GM21786 (cell line): Measurements from ENCODE around the gene PLEKHG5.
"Not testable (repeated sequence)": the region's sequence is repeated elsewhere in the genome, so short reads cannot be mapped to it uniquely, and the experiment has no call there.

Source experiments
- ATAC-seq: cut with Tn5 transposase; IDR thresholded peaks from one replicate; pipeline ENCODE4 v1.9.1; 2021; ENCODE audit not compliant: unreplicated experiment

Gene PLEKHG5

DNA sequence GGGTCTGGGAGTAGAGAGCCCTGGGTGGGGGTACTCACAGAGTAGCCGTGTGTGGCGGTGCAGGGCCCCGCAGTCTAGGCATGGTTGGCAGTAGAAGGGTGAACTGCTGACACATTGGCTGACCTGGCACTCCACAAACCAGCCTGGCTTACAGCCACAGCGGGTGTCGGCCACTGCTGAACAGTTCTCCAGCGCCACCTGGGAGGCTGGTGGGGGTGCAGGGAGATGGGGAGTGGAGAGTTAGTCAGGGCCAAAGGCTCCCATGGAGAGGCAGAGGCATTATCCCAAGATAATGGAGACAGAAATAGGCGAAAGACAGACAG lies 27.0 kb downstream of the PLEKHG5 start:
- no peak for ATAC-seq

DNA sequence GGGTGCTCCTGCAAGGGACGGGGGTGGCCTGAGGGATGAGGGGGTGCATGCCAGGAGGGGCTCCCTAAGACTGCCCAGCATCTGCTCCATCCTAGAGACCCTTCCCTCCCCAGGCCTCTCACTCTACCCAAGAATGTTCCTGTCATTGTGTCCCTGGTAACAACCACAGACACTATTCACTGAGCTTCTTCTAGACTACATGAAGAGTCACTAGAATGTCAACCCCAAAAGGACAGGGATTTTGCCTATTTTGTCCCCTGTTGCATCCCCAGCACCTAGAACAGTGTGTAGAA lies 28.4 kb downstream of the PLEKHG5 start:
- no peak for ATAC-seq

DNA sequence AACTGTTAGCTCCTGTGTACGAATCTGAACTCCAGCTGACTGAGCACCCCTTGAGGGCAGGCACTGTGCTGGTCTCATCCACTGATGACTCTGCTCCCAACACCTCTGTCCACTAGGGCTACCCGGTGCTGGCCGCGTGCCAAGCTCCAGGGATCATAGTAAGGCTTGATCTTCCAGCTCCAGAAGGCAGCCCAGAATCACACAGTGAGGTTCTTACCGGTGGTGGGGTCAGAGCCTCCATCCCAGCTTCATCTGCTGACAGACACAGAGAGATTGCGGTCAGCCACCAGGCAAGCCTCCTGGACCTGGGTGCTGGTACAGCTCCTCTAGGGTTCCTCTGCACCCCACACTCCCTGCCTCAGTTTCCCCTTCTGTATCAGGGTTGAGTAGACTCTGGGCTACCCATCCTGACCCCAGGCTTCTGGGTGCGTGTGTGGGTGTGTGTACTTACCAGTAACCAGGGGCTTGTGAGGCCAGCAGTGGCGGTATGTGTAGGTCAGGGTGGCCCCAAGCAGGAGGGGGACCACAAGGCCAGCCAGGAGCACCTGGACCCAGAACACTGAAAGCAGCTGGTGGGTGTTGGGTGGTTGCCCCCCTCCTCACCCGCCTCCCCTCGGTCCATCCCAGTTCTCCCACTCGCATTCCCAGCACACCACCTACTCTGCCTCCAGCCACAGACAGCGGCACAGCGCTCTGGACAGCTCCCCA lies 28.9 kb downstream of the PLEKHG5 start:
- no peak for ATAC-seq

DNA sequence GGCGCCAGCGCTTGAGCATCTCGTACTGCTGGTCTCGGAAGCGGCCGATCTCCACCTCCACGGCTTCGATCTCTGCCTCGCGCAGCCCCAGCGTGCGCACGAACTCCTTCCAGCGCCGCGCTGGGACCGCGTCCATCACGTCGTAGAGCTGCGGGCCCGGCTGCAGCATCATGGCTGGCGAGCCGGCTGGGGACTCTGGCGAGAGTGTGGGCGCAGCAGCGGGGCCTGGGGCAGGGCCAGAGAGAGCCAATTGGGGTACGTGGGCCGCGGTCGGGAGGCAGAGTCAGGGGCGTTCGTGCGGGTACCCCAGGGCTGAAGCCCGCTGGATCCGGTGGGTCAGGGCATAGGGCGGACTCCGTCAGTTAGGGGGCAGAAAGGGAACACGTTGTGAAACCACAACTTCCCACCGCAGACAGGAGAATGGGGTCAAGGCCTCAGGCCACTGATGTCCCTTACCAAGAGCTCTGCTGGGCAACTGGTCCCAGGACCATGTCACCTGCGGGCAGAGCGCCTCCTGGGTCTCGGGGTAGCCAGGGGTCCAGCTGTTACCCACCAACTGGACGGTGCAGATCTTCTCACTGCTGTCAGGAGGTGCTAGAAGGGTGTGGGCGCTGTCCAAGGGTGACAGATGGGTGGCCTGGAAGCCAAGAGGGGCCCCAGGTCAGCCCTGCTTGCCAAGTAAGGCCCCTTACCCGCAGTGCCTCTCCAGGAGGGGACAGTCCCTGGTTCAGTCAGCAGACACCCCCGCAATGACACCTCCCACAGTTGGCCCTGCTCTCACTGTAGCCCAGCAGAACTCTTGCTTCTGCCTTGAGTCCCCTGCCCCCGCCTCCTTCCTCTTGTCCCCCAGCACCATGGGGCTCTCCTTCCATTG lies 29.7 kb downstream of the PLEKHG5 start:
- no peak for ATAC-seq

DNA sequence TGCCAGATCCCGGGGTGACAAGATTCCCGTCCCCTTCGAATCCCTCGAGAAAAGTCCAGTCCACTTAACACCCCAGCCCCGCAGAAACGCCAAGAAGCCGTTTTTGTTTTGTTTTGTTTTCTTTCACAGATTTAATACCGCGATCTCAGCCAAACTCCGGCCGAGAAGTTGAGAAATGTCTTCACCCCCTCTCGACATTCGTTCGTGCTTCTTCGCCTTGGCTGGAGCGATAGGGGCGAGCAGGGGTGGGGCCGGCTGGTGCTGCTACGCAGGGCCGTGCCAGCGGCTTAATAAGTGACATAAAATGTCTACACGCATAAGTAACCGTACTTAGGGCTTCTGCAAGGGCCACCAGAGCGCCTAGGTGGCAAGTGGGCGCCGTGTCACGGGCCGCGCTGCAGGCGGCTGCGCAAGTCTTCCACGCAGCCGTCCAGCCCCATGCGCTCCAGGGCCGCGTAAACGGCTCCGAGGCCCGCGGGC lies 30.4 kb downstream of the PLEKHG5 start:
- ATAC-seq = no peak

DNA sequence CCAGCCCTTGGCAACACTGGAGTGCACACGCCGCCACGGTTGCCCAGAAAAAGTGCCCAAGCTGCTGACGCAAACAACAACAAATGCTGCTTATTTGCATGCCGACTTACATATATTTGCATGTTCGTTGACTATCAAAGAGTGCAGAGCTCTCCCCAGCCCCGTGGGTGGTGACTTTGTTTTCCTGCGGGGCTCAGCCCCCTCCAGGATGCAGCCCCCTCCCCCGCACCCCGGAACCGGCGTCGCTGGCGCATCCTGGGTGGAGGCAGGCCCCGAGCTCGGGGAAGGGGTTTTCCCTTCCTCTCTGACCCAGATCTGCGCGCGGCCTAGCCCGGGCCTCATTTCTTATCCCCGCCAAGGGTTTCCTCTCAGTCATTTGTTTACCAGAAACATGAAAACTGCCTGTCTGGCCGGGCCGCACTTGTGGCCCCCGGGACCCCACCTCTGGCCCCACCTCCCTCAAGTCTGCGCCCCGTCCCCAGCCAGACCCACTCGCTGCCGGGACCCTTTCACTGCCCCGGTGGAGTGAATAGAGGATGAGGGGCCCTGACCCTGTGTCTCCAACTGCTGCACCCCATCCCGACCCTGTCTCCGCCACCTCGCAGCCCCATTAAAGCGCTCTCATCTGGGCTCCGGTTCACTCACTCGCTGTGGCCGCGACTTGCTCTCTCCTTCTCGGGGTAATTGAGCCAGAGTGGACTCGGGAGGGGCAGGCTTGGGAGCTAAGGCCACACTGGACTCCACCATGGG lies 31.0 kb downstream of the PLEKHG5 start:
- no peak for ATAC-seq

DNA sequence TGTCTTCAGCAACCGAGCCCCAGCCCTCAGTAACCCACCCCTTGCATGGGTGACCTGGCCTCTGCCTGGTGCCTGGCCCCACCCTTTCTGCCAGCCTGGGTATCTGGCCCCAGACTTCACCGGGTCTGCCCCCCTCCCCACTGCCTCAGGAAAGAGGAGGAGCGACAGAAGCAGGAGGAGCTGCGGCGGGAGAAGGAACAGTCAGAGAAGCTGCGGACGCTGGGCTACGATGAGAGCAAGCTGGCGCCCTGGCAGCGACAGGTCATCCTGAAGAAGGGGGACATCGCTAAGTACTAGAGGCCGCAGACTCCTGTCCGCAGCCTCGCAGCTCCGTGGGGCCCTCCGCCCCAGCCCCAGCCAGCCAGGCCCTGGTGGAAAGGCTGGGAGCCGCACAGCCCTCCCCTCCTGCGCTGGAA lies 31.6 kb downstream of the PLEKHG5 start:
- no peak for ATAC-seq

DNA sequence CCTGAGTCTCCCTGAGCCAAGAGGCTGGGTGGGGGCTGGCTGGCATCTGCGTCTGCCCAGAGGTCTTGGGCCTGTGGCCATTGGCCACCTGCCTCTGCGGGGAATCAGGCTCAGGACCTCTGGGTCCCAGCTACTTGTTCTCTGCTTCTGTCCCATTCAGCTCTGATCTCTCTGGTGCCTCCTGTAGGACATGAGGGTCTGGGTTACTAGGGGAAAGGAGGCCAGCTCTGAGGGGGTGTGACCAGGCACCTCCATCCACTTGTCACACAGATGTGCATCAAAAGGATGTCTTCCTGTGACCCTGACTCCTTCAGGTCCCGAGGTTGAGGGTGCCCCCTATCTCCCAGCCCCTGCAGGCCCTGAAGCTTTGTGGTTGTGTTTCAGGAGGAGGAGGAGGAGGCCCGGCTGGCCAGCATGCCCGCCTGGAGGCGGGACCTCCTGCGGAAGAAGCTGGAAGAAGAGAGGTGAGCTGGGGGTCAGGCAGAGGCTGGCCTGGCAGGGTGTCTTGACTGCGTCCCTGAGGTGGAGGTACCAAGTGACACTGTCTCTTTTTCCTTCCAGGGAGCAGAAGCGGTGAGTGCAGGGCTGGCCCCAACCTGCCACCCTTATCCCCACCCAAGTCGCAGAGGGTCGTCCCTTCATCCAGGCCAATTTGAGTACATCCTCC lies 34.5 kb downstream of the PLEKHG5 start:
- ATAC-seq = no peak

DNA sequence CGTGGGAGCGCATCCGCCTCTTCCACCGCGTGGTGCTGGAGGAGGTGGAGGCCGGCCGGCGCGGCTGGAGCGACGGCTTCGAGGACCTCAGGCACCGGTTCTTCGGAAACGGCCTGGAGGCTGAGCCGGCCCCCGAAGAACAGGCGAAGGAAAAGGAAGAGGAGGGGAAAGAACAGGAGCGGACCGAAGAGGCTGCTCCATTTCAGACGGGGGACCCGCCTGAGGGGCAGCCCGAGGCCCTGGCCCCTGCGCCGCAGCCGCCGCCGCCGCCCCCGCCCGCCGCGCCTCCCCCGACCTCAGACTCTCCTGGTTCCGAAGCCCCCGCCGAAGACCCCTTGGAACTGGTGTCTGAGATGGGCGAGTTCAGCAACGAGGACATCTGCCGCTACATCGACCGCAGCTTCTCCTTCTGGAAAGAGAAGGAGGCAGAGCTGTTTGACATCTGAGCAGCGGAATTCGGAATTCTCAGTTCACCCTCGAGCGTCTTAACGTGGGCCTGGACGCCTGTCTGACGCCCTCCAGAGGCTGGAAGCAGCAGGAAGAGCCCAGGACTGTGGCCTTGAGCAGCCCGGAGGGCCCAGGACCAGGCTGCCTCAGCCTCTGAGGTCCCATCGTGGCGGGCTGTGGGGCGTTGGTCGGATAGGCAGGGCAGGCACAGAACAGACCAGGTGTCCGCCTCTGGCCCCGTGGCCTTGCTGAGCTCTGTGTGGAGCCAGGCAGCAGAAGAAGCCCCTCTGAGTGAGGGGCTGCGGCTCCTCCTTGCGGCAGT lies 35.5 kb downstream of the PLEKHG5 start:
- not testable (repeated sequence) for ATAC-seq

DNA sequence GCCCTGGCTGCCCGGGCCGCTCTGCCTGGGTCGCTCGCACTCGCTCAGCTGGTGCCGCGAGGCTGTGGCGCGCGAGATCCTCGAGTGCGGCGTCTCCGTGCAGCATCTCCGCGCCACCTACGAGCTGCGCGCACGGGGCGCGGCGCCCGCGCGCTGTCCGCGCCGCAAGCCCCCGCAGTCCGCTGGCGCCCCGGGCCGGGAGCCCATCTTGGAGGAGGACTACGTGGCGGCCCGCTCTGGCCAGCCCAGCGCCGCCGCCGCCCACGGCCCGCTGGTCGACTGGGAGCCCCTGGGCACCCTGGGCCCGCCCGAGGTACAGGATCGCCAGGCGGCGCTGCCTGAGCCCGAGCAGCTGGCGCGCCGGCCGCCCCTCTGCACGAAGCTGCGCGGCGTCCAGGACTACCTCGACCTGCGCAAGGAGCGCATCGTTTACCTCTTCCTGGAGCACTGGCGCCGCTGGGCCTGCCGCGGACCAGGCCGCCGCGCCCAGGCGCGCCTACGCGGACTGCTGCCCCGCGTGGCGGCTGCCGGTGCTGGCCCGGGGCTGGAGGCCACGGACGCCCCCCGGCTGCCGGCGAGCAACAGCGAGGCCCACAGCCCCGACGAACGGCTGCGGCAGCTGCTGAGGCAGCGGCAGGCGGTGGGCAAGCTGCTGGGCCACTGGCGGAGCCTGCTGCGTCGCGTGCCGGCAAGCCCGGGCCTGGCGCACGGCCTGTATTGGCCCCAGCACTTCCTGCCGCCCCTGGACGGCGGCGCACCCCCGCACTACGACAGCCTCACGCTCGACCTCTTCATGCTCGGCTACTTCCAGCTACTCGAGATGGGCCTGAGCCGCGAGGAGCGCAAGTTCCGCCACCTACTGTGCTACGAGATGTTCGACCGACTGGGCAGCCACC lies 36.4 kb downstream of the PLEKHG5 start:
- ATAC-seq = no peak

DNA sequence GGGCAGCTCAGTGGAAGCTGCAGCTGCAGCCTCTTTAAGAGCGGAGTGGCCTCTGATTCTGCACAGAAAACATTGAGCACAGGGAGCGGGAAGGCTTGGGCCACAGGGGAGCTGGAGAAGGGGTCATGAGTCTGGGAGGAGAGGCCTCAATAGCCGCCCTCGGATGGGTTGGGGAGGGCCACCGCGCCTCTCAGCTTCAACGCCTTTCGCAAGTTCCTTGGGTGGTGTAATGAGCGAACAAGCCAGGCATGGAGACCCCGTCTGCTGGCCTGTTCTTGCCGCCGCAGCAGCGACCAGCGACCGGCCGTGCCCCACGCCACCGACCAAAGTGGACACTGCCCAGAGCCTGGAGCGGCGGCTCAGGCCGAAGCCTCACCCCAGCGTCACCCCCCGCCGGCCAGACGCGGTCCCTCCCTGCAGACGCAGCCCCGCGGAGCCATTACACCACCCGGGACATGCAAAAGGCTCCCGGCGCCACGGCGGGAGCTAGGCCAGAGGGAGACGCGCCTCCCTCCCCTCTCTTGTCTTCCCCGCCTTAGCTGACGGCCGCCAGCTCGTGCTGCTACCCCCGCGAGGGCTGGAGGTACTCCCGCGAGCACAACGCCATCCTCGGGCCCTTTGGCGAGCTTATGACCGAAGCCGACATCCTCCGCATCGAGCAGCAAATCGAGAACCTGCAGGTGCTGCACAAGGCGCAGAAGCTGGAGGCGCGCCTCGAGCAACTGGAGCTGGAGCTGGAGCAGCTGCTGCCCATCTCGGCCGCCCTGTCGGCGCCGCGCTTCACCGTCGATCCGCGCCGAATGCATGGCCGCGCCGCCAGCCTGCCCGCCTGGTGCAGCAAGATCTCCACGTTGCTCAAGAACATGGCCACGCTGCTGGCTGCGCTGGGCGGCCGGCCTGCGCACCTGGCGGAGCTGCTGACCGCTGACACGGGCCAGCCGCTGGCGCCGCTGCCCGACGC lies 37.3 kb downstream of the PLEKHG5 start:
- not testable (repeated sequence) for ATAC-seq

DNA sequence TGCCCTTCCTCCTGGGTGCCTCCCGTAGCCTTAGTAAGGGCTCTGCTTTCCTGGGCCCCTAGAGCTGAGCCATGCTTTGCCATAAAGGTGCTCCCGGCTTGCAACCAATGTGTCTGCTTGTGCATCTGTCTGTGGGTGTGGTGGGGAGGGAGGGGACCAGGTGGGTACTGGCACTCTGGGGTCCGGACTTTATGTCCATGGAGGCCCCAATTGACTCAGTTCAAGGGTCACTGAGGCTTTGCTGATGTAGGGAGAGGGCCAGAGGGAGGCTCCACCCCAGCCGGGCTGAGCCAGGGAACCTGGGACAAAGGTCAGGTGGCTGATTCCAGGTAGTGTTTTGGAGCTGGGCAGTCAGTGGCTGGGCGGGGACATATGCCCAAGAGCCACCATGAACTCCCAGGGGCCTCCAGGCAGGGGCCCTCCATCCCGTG lies 40.5 kb downstream of the PLEKHG5 start:
- ATAC-seq = no peak

DNA sequence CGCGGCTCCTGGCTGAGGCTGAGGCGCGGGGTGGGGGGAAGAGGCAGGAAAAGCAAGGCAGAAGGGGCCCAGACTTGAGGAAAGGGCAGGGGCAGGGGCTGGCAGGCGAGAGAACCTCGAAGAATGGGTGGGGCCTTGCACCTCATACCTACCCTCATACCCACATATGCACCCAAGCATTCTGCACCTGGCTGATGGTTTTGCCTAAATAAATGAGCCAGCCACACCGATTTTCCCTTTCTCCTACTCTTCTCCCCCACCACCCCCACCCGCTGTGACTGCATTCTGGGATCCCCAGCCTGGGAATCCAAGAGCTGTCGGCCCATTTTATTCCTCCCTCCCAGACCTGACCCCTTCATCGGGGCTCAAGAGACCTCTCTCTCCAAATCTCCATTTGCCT lies 41.0 kb downstream of the PLEKHG5 start:
- not testable (repeated sequence) for ATAC-seq

DNA sequence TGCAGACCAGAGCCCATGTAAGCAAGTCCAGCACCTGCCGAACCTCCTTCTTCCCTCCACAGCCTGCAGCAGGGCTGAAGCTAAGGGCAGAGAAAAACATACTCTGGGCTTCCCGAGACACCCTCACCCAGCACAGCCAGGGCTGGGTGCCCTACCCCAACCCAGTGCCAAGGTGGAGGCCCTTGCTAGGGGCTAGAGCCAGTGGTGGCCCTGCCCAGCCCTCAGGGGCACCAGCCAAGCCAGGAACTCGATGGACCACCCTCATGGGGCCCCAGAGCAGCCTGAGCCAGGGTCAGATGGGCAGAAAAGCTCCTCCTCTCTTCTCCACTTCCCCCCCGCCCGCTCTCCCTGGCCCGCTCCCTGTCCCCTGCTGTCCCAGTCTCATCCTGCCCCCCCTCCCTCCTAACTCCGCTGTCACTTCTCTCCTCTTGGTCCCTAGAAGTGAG lies 41.4 kb downstream of the PLEKHG5 start:
- no peak for ATAC-seq

DNA sequence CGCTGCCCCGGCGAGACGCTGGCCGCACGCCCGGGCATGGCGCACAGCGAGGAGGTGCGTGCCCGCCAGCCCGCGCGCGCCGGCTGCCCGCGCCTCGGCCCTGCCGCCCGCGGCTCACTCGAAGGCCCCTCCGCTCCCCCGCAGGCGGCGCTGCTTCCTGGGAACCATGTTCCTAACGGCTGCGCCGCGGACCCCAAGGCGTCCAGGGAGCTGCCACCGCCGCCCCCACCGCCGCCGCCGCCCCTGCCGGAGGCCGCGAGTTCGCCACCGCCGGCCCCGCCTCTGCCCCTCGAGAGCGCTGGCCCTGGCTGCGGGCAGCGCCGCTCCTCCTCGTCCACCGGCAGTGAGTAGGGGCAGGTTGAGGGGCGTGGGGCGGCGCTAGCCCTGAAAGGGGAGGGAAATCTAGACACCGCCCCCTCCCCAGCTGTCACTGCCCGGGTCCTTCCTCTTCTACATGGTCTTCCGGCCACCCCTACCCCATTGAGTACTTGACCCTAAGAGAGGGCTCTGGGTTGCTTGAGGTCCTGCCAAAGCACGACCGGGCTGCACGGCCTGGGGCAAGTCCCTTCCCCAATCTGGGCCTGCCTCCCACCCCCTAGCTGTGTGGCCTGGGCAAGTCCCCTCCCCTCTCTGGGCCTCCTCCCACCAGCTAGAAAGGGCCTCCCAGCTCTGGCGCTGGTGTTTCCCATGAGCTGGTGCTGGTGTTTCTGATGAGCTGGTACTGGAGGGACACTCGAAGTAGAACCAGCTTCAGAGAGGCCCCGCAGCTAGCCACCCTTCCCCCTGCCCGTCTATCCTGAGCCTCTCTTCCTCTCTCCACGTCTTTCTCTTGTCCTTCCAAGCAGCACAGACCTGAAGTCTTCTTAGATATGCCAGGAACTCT lies 42.5 kb downstream of the PLEKHG5 start:
- ATAC-seq = no peak

DNA sequence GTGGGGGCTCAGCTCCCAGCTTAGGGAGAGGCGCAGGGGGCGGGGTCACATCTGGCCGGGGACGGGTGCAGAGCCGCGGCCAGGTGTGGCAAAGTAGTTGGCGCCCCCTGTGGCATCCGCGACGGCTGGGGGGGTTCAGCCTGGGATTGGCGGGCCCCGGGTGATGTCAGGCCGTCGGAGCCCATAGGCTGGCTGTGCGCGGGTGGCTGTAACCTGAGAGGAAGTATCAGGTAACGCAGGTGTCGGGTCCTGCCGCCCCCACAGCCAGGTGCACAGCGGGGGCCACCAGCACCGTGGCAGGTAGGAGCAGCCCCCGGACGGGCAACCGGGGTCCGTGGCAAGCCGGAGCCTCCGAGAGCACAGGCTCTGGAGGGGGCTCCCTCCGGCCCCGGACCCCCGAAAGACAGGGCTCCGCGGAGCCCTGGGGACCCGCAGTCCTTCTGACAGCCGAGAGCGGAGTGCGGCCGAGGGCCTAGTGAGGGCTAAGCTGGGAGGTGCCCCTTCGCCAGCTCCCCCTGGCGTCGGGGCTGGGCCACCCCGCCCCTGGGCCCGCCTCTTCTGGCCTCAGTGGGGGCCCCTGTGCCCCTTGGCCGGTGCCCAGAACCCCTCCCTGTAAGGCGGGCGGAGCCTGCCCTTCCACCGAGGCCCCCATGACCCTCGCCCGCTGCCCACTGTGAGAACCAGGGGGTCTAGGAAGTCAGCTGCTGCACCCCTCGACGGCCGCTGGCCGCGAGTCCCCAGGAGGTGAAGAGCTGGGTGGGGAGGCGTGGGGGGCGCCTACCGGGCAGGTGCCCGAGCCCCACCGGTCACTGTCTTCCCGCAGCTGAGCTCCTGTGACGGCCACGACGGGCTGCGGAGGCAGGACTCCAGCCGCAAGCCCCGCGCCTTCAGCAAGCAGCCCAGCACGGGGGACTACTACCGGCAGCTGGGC lies 43.4 kb downstream of the PLEKHG5 start:
- no peak for ATAC-seq
